Mucosa of stomach (tissue), 1 donor: Measurements from ENCODE around the gene POLR1E.
"Not testable (repeated sequence)": the region's sequence is repeated elsewhere in the genome, so short reads cannot be mapped to it uniquely, and the experiment has no call there.

ENCODE experiments used
- H3K27me3 ChIP-seq: one replicate; pipeline ENCODE4 v1.7.0; 2013; ENCODE audit warnings: mild to moderate bottlenecking, low read length; ENCODE audit not compliant: control insufficient read depth, insufficient read depth
- H3K36me3 ChIP-seq: one replicate; pipeline ENCODE4 v1.7.0; 2013; ENCODE audit warnings: low read length; ENCODE audit not compliant: control insufficient read depth, insufficient read depth
- H3K4me1 ChIP-seq: one replicate; pipeline ENCODE4 v1.7.0; 2013; ENCODE audit warnings: mild to moderate bottlenecking, low read length; ENCODE audit not compliant: control insufficient read depth, insufficient read depth
- H3K4me3 ChIP-seq: one replicate; pipeline ENCODE4 v1.7.0; 2013; ENCODE audit warnings: low read length
- H3K9ac ChIP-seq: one replicate; pipeline ENCODE4 v1.7.0; 2013; ENCODE audit warnings: mild to moderate bottlenecking, low read length, moderate library complexity
- H3K9me3 ChIP-seq: one replicate; pipeline ENCODE4 v1.7.0; 2013; ENCODE audit warnings: mild to moderate bottlenecking, low read length, moderate library complexity; ENCODE audit not compliant: control insufficient read depth
- donor health status: Pancreatic carcinoma.

POLR1E gene

GRCh38 chr9:37510053-37510452, 24.3 kb downstream of the POLR1E start:
- not testable (repeated sequence) for H3K4me3 ChIP-seq, H3K27me3 ChIP-seq, H3K9me3 ChIP-seq, H3K4me1 ChIP-seq, H3K36me3 ChIP-seq, H3K9ac ChIP-seq

GRCh38 chr9:37511016-37512010, 25.6 kb downstream of the POLR1E start:
- Histone ChIP-seq H3K4me1 (no peaks in the 10 kb centered on the region), H3K4me3 (no peak overlapping the region), H3K27me3 (no peaks in the 10 kb centered on the region), H3K36me3 (no peaks in the 10 kb centered on the region), H3K9me3 (no peaks in the 10 kb centered on the region), H3K9ac (no peak overlapping the region)

GRCh38 chr9:37512437-37512836, 26.7 kb downstream of the POLR1E start:
- no peaks in the 10 kb centered on the region for H3K27me3 ChIP-seq
- no peaks in the 10 kb centered on the region for H3K36me3 ChIP-seq
- H3K4me3 ChIP-seq, result no peak overlapping the region
- H3K4me1 ChIP-seq, result no peaks in the 10 kb centered on the region
- H3K9me3 ChIP-seq, result no peaks in the 10 kb centered on the region
- H3K9ac ChIP-seq, result no peak overlapping the region

- not testable (repeated sequence) for H3K36me3 ChIP-seq, H3K9ac ChIP-seq, H3K27me3 ChIP-seq, H3K4me3 ChIP-seq, H3K9me3 ChIP-seq, H3K4me1 ChIP-seq
Measured at GRCh38 chr9:37514415-37514814, 28.7 kb downstream of the POLR1E start.

- Histone ChIP-seq H3K36me3 (no peaks in the 10 kb centered on the region), H3K9ac (no peak overlapping the region), H3K9me3 (no peaks in the 10 kb centered on the region), H3K4me3 (no peak overlapping the region), H3K4me1 (no peaks in the 10 kb centered on the region), H3K27me3 (no peaks in the 10 kb centered on the region)
Measured at GRCh38 chr9:37514999-37515398, 29.3 kb downstream of the POLR1E start.

GRCh38 chr9:37515620-37516258, 30.0 kb downstream of the POLR1E start:
- Histone ChIP-seq H3K27me3 (no peaks in the 10 kb centered on the region), H3K9me3 (no peaks in the 10 kb centered on the region), H3K36me3 (no peaks in the 10 kb centered on the region), H3K9ac (no peak overlapping the region), H3K4me3 (no peak overlapping the region), H3K4me1 (no peaks in the 10 kb centered on the region)

- H3K9me3 ChIP-seq, result no peaks in the 10 kb centered on the region
- H3K4me3 ChIP-seq, result no peak overlapping the region
- no peaks in the 10 kb centered on the region for H3K36me3 ChIP-seq
- H3K9ac ChIP-seq, result no peak overlapping the region
- H3K4me1 ChIP-seq, result no peaks in the 10 kb centered on the region
- H3K27me3 ChIP-seq, result no peaks in the 10 kb centered on the region
Measured at GRCh38 chr9:37517923-37518322, 32.2 kb downstream of the POLR1E start.

GRCh38 chr9:37520641-37521040, 34.9 kb downstream of the POLR1E start:
- H3K36me3 ChIP-seq, result no peaks in the 10 kb centered on the region
- H3K27me3 ChIP-seq, result no peaks in the 10 kb centered on the region
- H3K4me3 ChIP-seq, result no peak overlapping the region
- no peaks in the 10 kb centered on the region for H3K9me3 ChIP-seq
- no peak overlapping the region for H3K9ac ChIP-seq
- no peaks in the 10 kb centered on the region for H3K4me1 ChIP-seq

GRCh38 chr9:37521111-37521510, 35.4 kb downstream of the POLR1E start:
- Histone ChIP-seq H3K27me3 (no peaks in the 10 kb centered on the region), H3K4me1 (no peaks in the 10 kb centered on the region), H3K4me3 (no peak overlapping the region), H3K9me3 (no peaks in the 10 kb centered on the region), H3K36me3 (no peaks in the 10 kb centered on the region), H3K9ac (no peak overlapping the region)

GRCh38 chr9:37522971-37523370, 37.2 kb downstream of the POLR1E start:
- no peaks in the 10 kb centered on the region for H3K27me3 ChIP-seq
- no peaks in the 10 kb centered on the region for H3K9me3 ChIP-seq
- no peaks in the 10 kb centered on the region for H3K36me3 ChIP-seq
- H3K4me3 ChIP-seq, result no peak overlapping the region
- H3K9ac ChIP-seq, result no peak overlapping the region
- no peaks in the 10 kb centered on the region for H3K4me1 ChIP-seq

GRCh38 chr9:37523916-37524315, 38.2 kb downstream of the POLR1E start:
- Histone ChIP-seq H3K4me1 (no peaks in the 10 kb centered on the region), H3K4me3 (no peak overlapping the region), H3K36me3 (no peaks in the 10 kb centered on the region), H3K9ac (no peak overlapping the region), H3K27me3 (no peaks in the 10 kb centered on the region), H3K9me3 (no peaks in the 10 kb centered on the region)

- Histone ChIP-seq H3K9ac (no peak overlapping the region), H3K4me3 (no peak overlapping the region), H3K36me3 (no peaks in the 10 kb centered on the region), H3K27me3 (no peaks in the 10 kb centered on the region), H3K9me3 (no peaks in the 10 kb centered on the region), H3K4me1 (no peaks in the 10 kb centered on the region)
Measured at GRCh38 chr9:37528652-37529471, 43.1 kb downstream of the POLR1E start.
